Liver (tissue), 9 donors: ENCODE results near the gene TLN1. TPM values are rescaled to one million over a fixed set of nuclear protein-coding genes. Genes with fewer than 3 reads are reported as not detected.
A peak's percentile ranks its signal among the peaks of the same experiment; 100 is the strongest.

Source experiments
- DNase-seq: peaks from one replicate; pipeline ENCODE4 v3.0.0-alpha.2; 2017; ENCODE audit warnings: low spot score
- H3K27ac ChIP-seq, 2 donors: one replicate each; pipeline ENCODE4 v1.7.0; 2013; ENCODE audit warnings: inconsistent platforms in 2 of 2, low read length in 2 of 2, control low read depth in 1 of 2, low read depth in 1 of 2, mild to moderate bottlenecking in 1 of 2
- H3K27me3 ChIP-seq, 4 donors: one replicate each; pipeline versions ENCODE4 v1.6.1 to v1.7.0; 2013; ENCODE audit warnings: low read length in 3 of 4, inconsistent platforms in 1 of 4, mild to moderate bottlenecking in 1 of 4, moderate library complexity in 1 of 4; ENCODE audit not compliant: control insufficient read depth in 4 of 4, insufficient read depth in 4 of 4
- H3K36me3 ChIP-seq, 4 donors: one replicate each; pipeline versions ENCODE4 v1.6.1 to v1.7.0; 2013; ENCODE audit warnings: low read length in 3 of 4, mild to moderate bottlenecking in 3 of 4, low read depth in 1 of 4, moderate library complexity in 1 of 4; ENCODE audit not compliant: control insufficient read depth in 4 of 4, insufficient read depth in 3 of 4
- H3K4me1 ChIP-seq, 4 donors: one replicate each; pipeline versions ENCODE4 v1.6.1 to v1.7.0; 2013; ENCODE audit warnings: low read length in 3 of 4, mild to moderate bottlenecking in 3 of 4, moderate library complexity in 1 of 4; ENCODE audit not compliant: control insufficient read depth in 4 of 4, insufficient read depth in 4 of 4
- H3K4me3 ChIP-seq, 3 donors: one replicate each; pipeline versions ENCODE4 v1.6.1 to v1.7.0; 2013; ENCODE audit warnings: low read length in 3 of 3, control low read depth in 1 of 3, low read depth in 1 of 3, mild to moderate bottlenecking in 1 of 3
- H3K9ac ChIP-seq, 2 donors: one replicate each; pipeline ENCODE4 v1.7.0; 2013; ENCODE audit warnings: low read length in 2 of 2, mild to moderate bottlenecking in 2 of 2, moderate library complexity in 2 of 2, control low read depth in 1 of 2, low read depth in 1 of 2
- H3K9me3 ChIP-seq, 4 donors: one replicate each; pipeline versions ENCODE4 v1.6.1 to v1.7.0; 2013; ENCODE audit warnings: low read length in 3 of 4; ENCODE audit not compliant: control insufficient read depth in 4 of 4
- ATF3 ChIP-seq: IDR thresholded peaks from 2 replicates; pipeline ENCODE4 v1.6.1; 2016; ENCODE audit warnings: antibody characterized with exemption
- CTCF ChIP-seq: fragments of 150-350 bp; IDR thresholded peaks from 2 replicates; pipeline ENCODE4 v1.5.1; 2017; ENCODE audit warnings: improper control_type of control experiment, low read depth, low read length; ENCODE audit not compliant: missing input control
- EGR1 ChIP-seq, 2 donors: IDR thresholded peaks; 2 replicates each; pipeline ENCODE4 v1.6.1; 2016 to 2018; ENCODE audit warnings: antibody characterized with exemption in 2 of 2, low read depth in 2 of 2
- FOXA1 ChIP-seq: IDR thresholded peaks from 2 replicates; pipeline ENCODE4 v1.6.1; 2016; ENCODE audit warnings: antibody characterized with exemption
- FOXA2 ChIP-seq: IDR thresholded peaks from 2 replicates; pipeline ENCODE4 v1.6.1; 2016; ENCODE audit warnings: antibody characterized with exemption
- GABPA ChIP-seq, 2 donors: IDR thresholded peaks in 1 of 2; conservative IDR thresholded peaks in 1 of 2; 2 replicates each; pipeline ENCODE4 v1.6.1; 2016; ENCODE audit warnings: antibody characterized with exemption in 2 of 2, mild to moderate bottlenecking in 1 of 2, moderate library complexity in 1 of 2
- HNF4A ChIP-seq, 2 donors: conservative IDR thresholded peaks; 2 replicates each; pipeline ENCODE4 v1.6.1; 2016; ENCODE audit warnings: antibody characterized with exemption in 2 of 2, mild to moderate bottlenecking in 2 of 2
- HNF4G ChIP-seq: IDR thresholded peaks from 2 replicates; pipeline ENCODE4 v1.6.1; 2016; ENCODE audit warnings: antibody characterized with exemption
- JUND ChIP-seq, 2 donors: IDR thresholded peaks; 2 replicates each; pipeline ENCODE4 v1.6.1; 2016; ENCODE audit warnings: antibody characterized with exemption in 2 of 2
- MAX ChIP-seq: IDR thresholded peaks from 2 replicates; pipeline ENCODE4 v1.6.1; 2016; ENCODE audit warnings: antibody characterized with exemption
- NR2F2 ChIP-seq: IDR thresholded peaks from 2 replicates; pipeline ENCODE4 v1.6.1; 2016; ENCODE audit warnings: antibody characterized with exemption
- RAD21 ChIP-seq, 2 donors: IDR thresholded peaks; 2 replicates each; pipeline ENCODE4 v1.6.1; 2016; ENCODE audit warnings: antibody characterized with exemption in 2 of 2, mild to moderate bottlenecking in 2 of 2
- REST ChIP-seq: IDR thresholded peaks from 2 replicates; pipeline ENCODE4 v1.6.1; 2016; ENCODE audit warnings: antibody characterized with exemption, mild to moderate bottlenecking
- RXRA ChIP-seq, 2 donors: IDR thresholded peaks; 2 replicates each; pipeline ENCODE4 v1.6.1; 2017 to 2018; ENCODE audit warnings: antibody characterized with exemption in 2 of 2, mild to moderate bottlenecking in 1 of 2
- SP1 ChIP-seq: IDR thresholded peaks from 2 replicates; pipeline ENCODE4 v1.6.1; 2018; ENCODE audit warnings: antibody characterized with exemption, mild to moderate bottlenecking
- TAF1 ChIP-seq: conservative IDR thresholded peaks from 2 replicates; pipeline ENCODE4 v1.6.1; 2016; ENCODE audit warnings: antibody characterized with exemption, mild to moderate bottlenecking
- YY1 ChIP-seq: IDR thresholded peaks from 2 replicates; pipeline ENCODE4 v1.6.1; 2016; ENCODE audit warnings: antibody characterized with exemption, mild to moderate bottlenecking
- ZBTB33 ChIP-seq: IDR thresholded peaks from 2 replicates; pipeline ENCODE4 v1.6.1; 2016; ENCODE audit warnings: antibody characterized with exemption
- WGBS: extraction: QIAGEN DNeasy Blood & Tissue Kit; methylation state at CpG from one replicate; pipeline ENCODE4 v1.1.7; 2013; 5-methylcytosine and 5-hydroxymethylcytosine counted together
- polyA plus RNA-seq, 2 donors: library from polyadenylated mRNA; stranded (reverse) in 1 of 2; unstranded in 1 of 2; fragments of 200-250 nt in 1 of 2; fragments of >200 nt in 1 of 2; fragmentation: Nextera tagmentation in 1 of 2; extraction: Ambion mirVana in 1 of 2; gene quantifications; one replicate each; pipeline versions ENCODE4 v1.2.1 to v1.2.3, GENCODE V29; 2013 to 2015
- total RNA-seq, 2 donors: library from RNA; depleted of rRNA; stranded (reverse); fragments of >200 nt; gene quantifications; one replicate each; pipeline ENCODE4 v1.2.3, GENCODE V29; 2014
- donor health status: healthy.
- donor health status: healthy.
- donor health status: healthy.
- donor health status: healthy.
- donor health status: healthy.

Gene TLN1
- total and polyA plus RNA-seq, 4 donors: 24.5 to 184 (median 125) TPM

GRCh38 chr9:35675732-35676392, 56.1 kb downstream of the TLN1 start:
- Histone ChIP-seq H3K9me3 (no peaks in the 10 kb centered on the region), H3K27me3 (no peaks in the 10 kb centered on the region), H3K4me3 (peak overlapping the region in 2 of 3 donors; percentile 35 to 50), H3K36me3 (no peaks in the 10 kb centered on the region), H3K9ac (no peak overlapping the region), H3K27ac (no peak overlapping the region), H3K4me1 (peaks cover 0 to 8% (median 7%) of the 10 kb centered on the region in 4 donors)
- 11% methylated on average over 51 of the region's 51 CpGs for WGBS
- peak; percentile 50 for DNase-seq
- TF ChIP-seq RAD21 (IDR thresholded peaks at IDR 0.05) (no peak), HNF4A (conservative IDR thresholded peaks at IDR 0.05) (no peak), CTCF (no peak), ZBTB33 (no peak), REST (no peak), RXRA (IDR thresholded peaks at IDR 0.05) (no peak), HNF4G (no peak), JUND (IDR thresholded peaks at IDR 0.05) (no peak), ATF3 (no peak), FOXA1 (no peak), TAF1 (no peak), GABPA (IDR thresholded peaks at IDR 0.05 in 1 of 2, conservative IDR thresholded peaks at IDR 0.05 in 1 of 2) (no peak), SP1 (no peak), NR2F2 (no peak), YY1 (no peak), MAX (no peak), FOXA2 (no peak), EGR1 (IDR thresholded peaks at IDR 0.05; ENCODE audit: low read depth in 2 of 2) (no peak)
